ENCODE data around the gene EPM2A. TPM values are rescaled to one million over a fixed set of nuclear protein-coding genes. Genes with fewer than 3 reads are reported as not detected.

The EPM2A gene
- total and polyA plus RNA-seq, 10 of the 15 experiments (the other 5 are each of a cell fraction or from before 2014, with no cell fraction given), result 3.4 to 13.0 (median 7.9) TPM

DNA sequence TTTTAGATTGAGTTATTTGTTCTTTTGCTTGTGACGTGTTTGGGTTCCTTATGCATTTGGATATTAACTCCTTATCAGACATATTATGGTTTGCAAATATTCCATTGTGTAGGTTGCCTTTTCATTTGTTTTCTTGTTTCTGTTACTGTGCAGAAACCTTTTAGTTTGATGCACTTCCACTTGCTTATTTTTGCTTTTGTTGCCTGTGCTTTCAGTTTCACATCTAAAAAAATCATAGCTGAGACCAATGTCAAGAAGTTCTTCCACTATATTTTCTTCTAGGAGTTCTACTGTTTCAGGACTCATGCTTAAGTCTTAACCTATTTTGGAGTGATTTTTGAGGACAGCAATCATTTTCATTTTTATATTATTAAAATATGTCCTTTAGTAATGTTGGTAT is 113.5 kb downstream of the EPM2A start:
- FAIRE-seq (peak; percentile 49), DNase-seq (ENCODE audit: low read depth, low spot score) (no peak), ATAC-seq (peak; percentile 59)
- ChIA-PET SMC1A (ENCODE audit: uncharacterized antibody, unreplicated experiment) (interaction anchor here (1.9 kb wide), 1 partner anchor 12 kb away, joined by 6 read pairs; no protein-coding TSS in a partner anchor), RAD21 (ENCODE audit: unreplicated experiment) (no interaction called here), POLR2A (no interaction called here), CTCF (interaction anchor here (3.2 kb wide), 1 partner anchor 12 kb away, joined by 17 read pairs; no protein-coding TSS in a partner anchor)
- WGBS (ENCODE audit: insufficient coverage, insufficient replicate concordance, low lambda C conversion rate, missing lambda C conversion rate), result 100% methylated on average over 1 of the region's 1 CpG
- TF ChIP-seq CBX5 (IDR thresholded peaks at IDR 0.05; ENCODE audit: low read depth) (0 out of 2 replicates have a peak, but pooled peaks have one; percentile 19), HDAC2 (IDR thresholded peaks at IDR 0.05) (no peak)
- H3K27me3 ChIP-seq (replicated peaks in 1 of 2; ENCODE audit: control insufficient read depth in 2 of 2, insufficient read depth in 2 of 2, low read length in 1 of 2), result no peaks in the 10 kb centered on the region
- no peaks in the 10 kb centered on the region for H4K20me1 ChIP-seq (ENCODE audit: control insufficient read depth, insufficient read depth)
- H3K79me2 ChIP-seq (ENCODE audit: control insufficient read depth, insufficient read depth, low read length), result no peaks in the 10 kb centered on the region
- no peaks in the 10 kb centered on the region; the same call in 1 of the 2 replicates for H3K4me1 ChIP-seq (ENCODE audit: control insufficient read depth, insufficient read depth, low read length)
- H3K4me2 ChIP-seq (ENCODE audit: control insufficient read depth, insufficient read depth), result no peak overlapping the region
- peak overlapping the region; percentile 23; the same call in 1 of the 2 replicates for H2AFZ ChIP-seq (ENCODE audit: control insufficient read depth, low read depth, low read length)
- H3K4me3 ChIP-seq, result no peak overlapping the region
- in situ Hi-C loops (cut with MboI), result no loop called here
- H3K9me3 ChIP-seq (replicated peaks; ENCODE audit: control insufficient read depth, insufficient read depth, low read length), result peaks cover 4% of the 10 kb centered on the region; the same call in 2 of the 3 replicates
- no TSS peak for BruUV-seq (replicated peaks)
- no peak overlapping the region for H3K9ac ChIP-seq (ENCODE audit: control insufficient read depth, insufficient read depth, low read length)
- no peak overlapping the region for H3K27ac ChIP-seq (ENCODE audit: control insufficient read depth, insufficient read depth)
- H3K36me3 ChIP-seq (ENCODE audit: control insufficient read depth in 2 of 2, insufficient read depth in 2 of 2, low read length in 1 of 2), result no peaks in the 10 kb centered on the region
- intact Hi-C loops (cut with micrococcal nuclease; ENCODE audit: unreplicated experiment), result no loop called here

DNA sequence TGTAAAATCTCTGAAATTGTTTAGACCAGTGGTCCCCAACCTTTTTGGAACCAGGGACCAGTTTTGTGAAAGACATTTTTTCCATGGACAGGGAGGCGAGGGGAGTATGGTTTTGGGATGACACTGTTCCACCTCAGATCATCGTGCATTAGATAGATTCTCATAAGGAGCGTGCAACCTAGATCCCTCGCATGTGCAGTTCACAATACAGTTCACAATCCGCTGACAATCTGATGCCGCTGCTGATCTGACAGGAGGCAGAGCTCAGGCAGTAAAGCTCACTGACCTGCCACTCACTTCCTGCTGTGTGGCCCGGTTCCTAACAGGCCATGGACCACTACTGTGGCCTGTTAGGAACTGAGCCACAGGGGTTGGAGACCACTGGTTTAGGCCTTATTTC is 115.2 kb downstream of the EPM2A start:
- H3K4me3 ChIP-seq, result no peak overlapping the region
- WGBS (ENCODE audit: insufficient coverage, insufficient replicate concordance, low lambda C conversion rate, missing lambda C conversion rate), result 97% methylated on average over 7 of the region's 7 CpGs
- DNase-seq (ENCODE audit: low read depth, low spot score) (no peak), ATAC-seq (no peak), FAIRE-seq (no peak)
- ChIA-PET CTCF (interaction anchor here (1.2 kb wide), 1 partner anchor 14 kb away, joined by 7 read pairs; no protein-coding TSS in a partner anchor), RAD21 (ENCODE audit: unreplicated experiment) (no interaction called here), SMC1A (ENCODE audit: uncharacterized antibody, unreplicated experiment) (no interaction called here), POLR2A (no interaction called here)
- no peaks in the 10 kb centered on the region; the same call in 1 of the 2 replicates for H3K4me1 ChIP-seq (ENCODE audit: control insufficient read depth, insufficient read depth, low read length)
- H3K9me3 ChIP-seq (replicated peaks; ENCODE audit: control insufficient read depth, insufficient read depth, low read length), result peaks cover 4% of the 10 kb centered on the region; the same call in 2 of the 3 replicates
- no peaks in the 10 kb centered on the region for H3K27me3 ChIP-seq (replicated peaks in 1 of 2; ENCODE audit: control insufficient read depth in 2 of 2, insufficient read depth in 2 of 2, low read length in 1 of 2)
- no peak overlapping the region for H3K9ac ChIP-seq (ENCODE audit: control insufficient read depth, insufficient read depth, low read length)
- H4K20me1 ChIP-seq (ENCODE audit: control insufficient read depth, insufficient read depth), result no peaks in the 10 kb centered on the region
- no peak overlapping the region for H3K4me2 ChIP-seq (ENCODE audit: control insufficient read depth, insufficient read depth)
- H2AFZ ChIP-seq (ENCODE audit: control insufficient read depth, low read depth, low read length), result no peak overlapping the region
- no TSS peak for BruUV-seq (replicated peaks)
- intact Hi-C loops (cut with micrococcal nuclease; ENCODE audit: unreplicated experiment) (no loop called here), in situ Hi-C loops (cut with MboI) (no loop called here)
- H3K27ac ChIP-seq (ENCODE audit: control insufficient read depth, insufficient read depth), result no peak overlapping the region
- no peaks in the 10 kb centered on the region for H3K79me2 ChIP-seq (ENCODE audit: control insufficient read depth, insufficient read depth, low read length)
- no peaks in the 10 kb centered on the region for H3K36me3 ChIP-seq (ENCODE audit: control insufficient read depth in 2 of 2, insufficient read depth in 2 of 2, low read length in 1 of 2)
- TF ChIP-seq NR2C2 (IDR thresholded peaks at IDR 0.05; ENCODE audit: borderline replicate concordance, control insufficient read depth, insufficient read length, low read depth) (no peak), POLR2AphosphoS2 (IDR thresholded peaks at IDR 0.05; ENCODE audit: low read depth, low read length) (no peak), ETV6 (conservative IDR thresholded peaks at IDR 0.05 in 1 of 2, IDR thresholded peaks at IDR 0.05 in 1 of 2; ENCODE audit: borderline replicate concordance in 1 of 2, low read depth in 1 of 2) (no peak), HCFC1 (IDR thresholded peaks at IDR 0.05; ENCODE audit: low read length) (no peak), NR2C1 (IDR thresholded peaks at IDR 0.05) (no peak), MTA3 (IDR thresholded peaks at IDR 0.05; ENCODE audit: borderline replicate concordance, low read length) (no peak), ATF7 (IDR thresholded peaks at IDR 0.05; ENCODE audit: low read depth) (no peak), SUZ12 (IDR thresholded peaks at IDR 0.05; ENCODE audit: unreplicated experiment) (no peak), HDAC6 (IDR thresholded peaks at IDR 0.05; ENCODE audit: unreplicated experiment) (no peak)
- TF ChIP-seq, protein P1, sequence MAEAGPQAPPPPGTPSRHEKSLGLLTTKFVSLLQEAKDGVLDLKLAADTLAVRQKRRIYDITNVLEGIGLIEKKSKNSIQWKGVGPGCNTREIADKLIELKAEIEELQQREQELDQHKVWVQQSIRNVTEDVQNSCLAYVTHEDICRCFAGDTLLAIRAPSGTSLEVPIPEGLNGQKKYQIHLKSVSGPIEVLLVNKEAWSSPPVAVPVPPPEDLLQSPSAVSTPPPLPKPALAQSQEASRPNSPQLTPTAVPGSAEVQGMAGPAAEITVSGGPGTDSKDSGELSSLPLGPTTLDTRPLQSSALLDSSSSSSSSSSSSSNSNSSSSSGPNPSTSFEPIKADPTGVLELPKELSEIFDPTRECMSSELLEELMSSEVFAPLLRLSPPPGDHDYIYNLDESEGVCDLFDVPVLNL (IDR thresholded peaks at IDR 0.05; ENCODE audit: low read depth, low read length), result no peak
- TF ChIP-seq, protein P2, sequence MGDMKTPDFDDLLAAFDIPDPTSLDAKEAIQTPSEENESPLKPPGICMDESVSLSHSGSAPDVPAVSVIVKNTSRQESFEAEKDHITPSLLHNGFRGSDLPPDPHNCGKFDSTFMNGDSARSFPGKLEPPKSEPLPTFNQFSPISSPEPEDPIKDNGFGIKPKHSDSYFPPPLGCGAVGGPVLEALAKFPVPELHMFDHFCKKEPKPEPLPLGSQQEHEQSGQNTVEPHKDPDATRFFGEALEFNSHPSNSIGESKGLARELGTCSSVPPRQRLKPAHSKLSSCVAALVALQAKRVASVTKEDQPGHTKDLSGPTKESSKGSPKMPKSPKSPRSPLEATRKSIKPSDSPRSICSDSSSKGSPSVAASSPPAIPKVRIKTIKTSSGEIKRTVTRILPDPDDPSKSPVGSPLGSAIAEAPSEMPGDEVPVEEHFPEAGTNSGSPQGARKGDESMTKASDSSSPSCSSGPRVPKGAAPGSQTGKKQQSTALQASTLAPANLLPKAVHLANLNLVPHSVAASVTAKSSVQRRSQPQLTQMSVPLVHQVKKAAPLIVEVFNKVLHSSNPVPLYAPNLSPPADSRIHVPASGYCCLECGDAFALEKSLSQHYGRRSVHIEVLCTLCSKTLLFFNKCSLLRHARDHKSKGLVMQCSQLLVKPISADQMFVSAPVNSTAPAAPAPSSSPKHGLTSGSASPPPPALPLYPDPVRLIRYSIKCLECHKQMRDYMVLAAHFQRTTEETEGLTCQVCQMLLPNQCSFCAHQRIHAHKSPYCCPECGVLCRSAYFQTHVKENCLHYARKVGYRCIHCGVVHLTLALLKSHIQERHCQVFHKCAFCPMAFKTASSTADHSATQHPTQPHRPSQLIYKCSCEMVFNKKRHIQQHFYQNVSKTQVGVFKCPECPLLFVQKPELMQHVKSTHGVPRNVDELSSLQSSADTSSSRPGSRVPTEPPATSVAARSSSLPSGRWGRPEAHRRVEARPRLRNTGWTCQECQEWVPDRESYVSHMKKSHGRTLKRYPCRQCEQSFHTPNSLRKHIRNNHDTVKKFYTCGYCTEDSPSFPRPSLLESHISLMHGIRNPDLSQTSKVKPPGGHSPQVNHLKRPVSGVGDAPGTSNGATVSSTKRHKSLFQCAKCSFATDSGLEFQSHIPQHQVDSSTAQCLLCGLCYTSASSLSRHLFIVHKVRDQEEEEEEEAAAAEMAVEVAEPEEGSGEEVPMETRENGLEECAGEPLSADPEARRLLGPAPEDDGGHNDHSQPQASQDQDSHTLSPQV (IDR thresholded peaks at IDR 0.05), result no peak
